Measurements from ENCODE around the gene MILR1.

GRCh38 chr17:64492481-64493109 lies 43.7 kb downstream of the MILR1 start:
- TF ChIP-seq CTCF (tag by site-specific recombination; IDR thresholded peaks at IDR 0.05): no peak
- TF ChIP-seq TCF7L2 (IDR thresholded peaks at IDR 0.05; ENCODE audit: borderline replicate concordance, low read depth, low read length): no peak
